ENCODE measurements around the gene KHNYN. TPM values are rescaled to one million over a fixed set of nuclear protein-coding genes. Genes with fewer than 3 reads are reported as not detected.

KHNYN gene
- total and polyA plus RNA-seq, 2 of the 8 experiments (the other 6 are each of a cell fraction or from before 2014, with no cell fraction given): 7.6 to 22.3 TPM

GRCh38 chr14:24461336-24461735 lies 31.6 kb downstream of the KHNYN start (continued):
- TF ChIP-seq ATF3 (IDR thresholded peaks at IDR 0.05; ENCODE audit: insufficient read depth, low read depth, low read length) (no peak), TAF1 (IDR thresholded peaks at IDR 0.05; ENCODE audit: low read depth, low read length) (no peak), RXRA (IDR thresholded peaks at IDR 0.05; ENCODE audit: insufficient read depth, low read depth, low read length) (no peak), SIRT6 (IDR thresholded peaks at IDR 0.05; ENCODE audit: low read length) (no peak), MAX (IDR thresholded peaks at IDR 0.05) (no peak), TCF12 (IDR thresholded peaks at IDR 0.05; ENCODE audit: low read depth, low read length) (no peak), KDM1A (IDR thresholded peaks at IDR 0.05; ENCODE audit: borderline replicate concordance, low read length) (no peak)
